Inferior parietal cortex (tissue), 1 donor: ENCODE results near the gene TTPAL.

Experiments
- DNase-seq: peaks from one replicate; pipeline ENCODE4 v3.0.0-alpha.2; 2016; ENCODE audit errors: extremely low spot score

The TTPAL gene

GRCh38 chr20:44497761-44498160 lies 22.1 kb downstream of the TTPAL start:
- DNase-seq, result no peak

GRCh38 chr20:44500221-44500620 lies 24.5 kb downstream of the TTPAL start:
- no peak for DNase-seq

- DNase-seq, result no peak
Measured at GRCh38 chr20:44501448-44501847, 25.8 kb downstream of the TTPAL start.

GRCh38 chr20:44502968-44503367 lies 27.3 kb downstream of the TTPAL start:
- no peak for DNase-seq

- no peak for DNase-seq
Measured at GRCh38 chr20:44504402-44505307, 29.0 kb downstream of the TTPAL start.

GRCh38 chr20:44509762-44510161 lies 34.1 kb downstream of the TTPAL start:
- DNase-seq, result no peak

GRCh38 chr20:44513871-44514270 lies 38.2 kb downstream of the TTPAL start:
- DNase-seq, result no peak

GRCh38 chr20:44516491-44516890 lies 40.8 kb downstream of the TTPAL start:
- DNase-seq, result no peak

GRCh38 chr20:44517454-44517853 lies 41.8 kb downstream of the TTPAL start:
- no peak for DNase-seq

GRCh38 chr20:44518248-44518647 lies 42.6 kb downstream of the TTPAL start:
- DNase-seq, result no peak

GRCh38 chr20:44520881-44521280 lies 45.2 kb downstream of the TTPAL start:
- no peak for DNase-seq

GRCh38 chr20:44521484-44522481 lies 46.1 kb downstream of the TTPAL start, which contains the start of gene SERINC3:
Gene SERINC3, minus strand, starts transcription at chr20:44522070. Its CDS starts 119 bp downstream, at chr20:44521951.
- peak; percentile 92 for DNase-seq

- no peak for DNase-seq
Measured at GRCh38 chr20:44522841-44523240, 47.2 kb downstream of the TTPAL start.

GRCh38 chr20:44523746-44524145 lies 48.1 kb downstream of the TTPAL start:
- no peak for DNase-seq

- DNase-seq, result no peak
Measured at GRCh38 chr20:44526129-44526528, 50.5 kb downstream of the TTPAL start.

- no peak for DNase-seq
Measured at GRCh38 chr20:44527716-44528199, 52.1 kb downstream of the TTPAL start.

GRCh38 chr20:44528309-44528708 lies 52.6 kb downstream of the TTPAL start:
- no peak for DNase-seq

GRCh38 chr20:44532259-44532980 lies 56.7 kb downstream of the TTPAL start:
- no peak for DNase-seq

- DNase-seq, result no peak
Measured at GRCh38 chr20:44532981-44533331, 57.3 kb downstream of the TTPAL start.

- no peak for DNase-seq
Measured at GRCh38 chr20:44533928-44534327, 58.3 kb downstream of the TTPAL start.

GRCh38 chr20:44536175-44536574 lies 60.5 kb downstream of the TTPAL start:
- DNase-seq, result no peak

GRCh38 chr20:44537993-44538392 lies 62.3 kb downstream of the TTPAL start:
- DNase-seq, result no peak
